OCI-LY1 (cell line): ENCODE data around the gene ASB10.

Source experiments
- H2AFZ ChIP-seq: fragments of 200-600 bp; sonication (generic), shearing (Covaris generic); 2 replicates; pipeline ENCODE4 v1.6.0; 2014; ENCODE audit warnings: antibody characterized with exemption, mild to moderate bottlenecking, low read length
- H3F3A ChIP-seq: fragments of 200-600 bp; sonication (generic), shearing (Covaris generic); 2 replicates; pipeline ENCODE4 v1.6.0; 2014; ENCODE audit warnings: mild to moderate bottlenecking, antibody characterized with exemption, low read length, moderate library complexity; ENCODE audit not compliant: insufficient read depth
- H3K27ac ChIP-seq: fragments of 200-600 bp; sonication (generic); 2 replicates; pipeline ENCODE4 v1.5.1; 2014; ENCODE audit warnings: low read length, mixed run types, mild to moderate bottlenecking, low read depth; ENCODE audit not compliant: poor library complexity, severe bottlenecking
- H3K27me3 ChIP-seq: fragments of 200-600 bp; sonication (generic); 2 replicates; pipeline ENCODE4 v1.6.0; 2014; ENCODE audit warnings: antibody characterized with exemption, mild to moderate bottlenecking, low read length, moderate library complexity; ENCODE audit not compliant: insufficient read depth
- H3K36me3 ChIP-seq: fragments of 200-600 bp; sonication (generic); 2 replicates; pipeline ENCODE4 v1.6.1; 2014; ENCODE audit warnings: mild to moderate bottlenecking, antibody characterized with exemption, low read length, moderate library complexity, mixed read lengths; ENCODE audit not compliant: insufficient read depth
- H3K4me1 ChIP-seq: fragments of 200-600 bp; sonication (generic); 2 replicates; pipeline ENCODE4 v1.5.1; 2014; ENCODE audit warnings: mild to moderate bottlenecking, low read length, moderate library complexity; ENCODE audit not compliant: insufficient read depth, severe bottlenecking
- H3K4me2 ChIP-seq: fragments of 200-600 bp; sonication (generic), shearing (Covaris generic); 2 replicates; pipeline ENCODE4 v1.6.1; 2014; ENCODE audit warnings: low read length
- H3K4me3 ChIP-seq: fragments of 200-600 bp; sonication (generic); 2 replicates; pipeline ENCODE4 v1.5.1; 2014; ENCODE audit warnings: low read length, low read depth, mild to moderate bottlenecking, mixed read lengths; ENCODE audit not compliant: poor library complexity, severe bottlenecking
- H3K79me2 ChIP-seq: fragments of 200-600 bp; shearing (Covaris generic); 2 replicates; pipeline ENCODE4 v1.6.1; 2016; ENCODE audit warnings: mixed run types, low read length, mixed read lengths; ENCODE audit not compliant: insufficient read depth
- H3K9ac ChIP-seq: fragments of 200-600 bp; sonication (generic), shearing (Covaris generic); 2 replicates; pipeline ENCODE4 v1.6.1; 2014; ENCODE audit warnings: mild to moderate bottlenecking, low read length, mixed read lengths
- H3K9me2 ChIP-seq: fragments of 200-600 bp; sonication (generic), shearing (Covaris generic); 2 replicates; pipeline ENCODE4 v1.6.1; 2014; ENCODE audit warnings: low read depth, mild to moderate bottlenecking, low read length, mixed read lengths
- H3K9me3 ChIP-seq: fragments of 200-600 bp; shearing (Covaris generic); 2 replicates; pipeline ENCODE4 v1.6.1; 2014; ENCODE audit warnings: low read length, mixed read lengths
- H4K20me1 ChIP-seq: fragments of 200-600 bp; sonication (generic), shearing (Covaris generic); 2 replicates; pipeline ENCODE4 v1.6.0; 2016; ENCODE audit warnings: mild to moderate bottlenecking, low read length; ENCODE audit not compliant: insufficient read depth
- EZH2 ChIP-seq: fragments of 200-600 bp; sonication (generic), shearing (Covaris generic); IDR thresholded peaks from 2 replicates; pipeline ENCODE4 v1.8.0; 2017; ENCODE audit warnings: borderline replicate concordance, mixed run types, mild to moderate bottlenecking, antibody characterized with exemption, low read length, moderate library complexity, mixed read lengths
- TF ChIP-seq, protein P1 (sequence below): fragments of 200-600 bp; sonication (generic), shearing (Covaris generic); IDR thresholded peaks from 2 replicates; pipeline ENCODE4 v1.5.1; 2017; ENCODE audit warnings: mild to moderate bottlenecking, antibody characterized with exemption, low read length, moderate library complexity, mixed read lengths

Gene ASB10

DNA sequence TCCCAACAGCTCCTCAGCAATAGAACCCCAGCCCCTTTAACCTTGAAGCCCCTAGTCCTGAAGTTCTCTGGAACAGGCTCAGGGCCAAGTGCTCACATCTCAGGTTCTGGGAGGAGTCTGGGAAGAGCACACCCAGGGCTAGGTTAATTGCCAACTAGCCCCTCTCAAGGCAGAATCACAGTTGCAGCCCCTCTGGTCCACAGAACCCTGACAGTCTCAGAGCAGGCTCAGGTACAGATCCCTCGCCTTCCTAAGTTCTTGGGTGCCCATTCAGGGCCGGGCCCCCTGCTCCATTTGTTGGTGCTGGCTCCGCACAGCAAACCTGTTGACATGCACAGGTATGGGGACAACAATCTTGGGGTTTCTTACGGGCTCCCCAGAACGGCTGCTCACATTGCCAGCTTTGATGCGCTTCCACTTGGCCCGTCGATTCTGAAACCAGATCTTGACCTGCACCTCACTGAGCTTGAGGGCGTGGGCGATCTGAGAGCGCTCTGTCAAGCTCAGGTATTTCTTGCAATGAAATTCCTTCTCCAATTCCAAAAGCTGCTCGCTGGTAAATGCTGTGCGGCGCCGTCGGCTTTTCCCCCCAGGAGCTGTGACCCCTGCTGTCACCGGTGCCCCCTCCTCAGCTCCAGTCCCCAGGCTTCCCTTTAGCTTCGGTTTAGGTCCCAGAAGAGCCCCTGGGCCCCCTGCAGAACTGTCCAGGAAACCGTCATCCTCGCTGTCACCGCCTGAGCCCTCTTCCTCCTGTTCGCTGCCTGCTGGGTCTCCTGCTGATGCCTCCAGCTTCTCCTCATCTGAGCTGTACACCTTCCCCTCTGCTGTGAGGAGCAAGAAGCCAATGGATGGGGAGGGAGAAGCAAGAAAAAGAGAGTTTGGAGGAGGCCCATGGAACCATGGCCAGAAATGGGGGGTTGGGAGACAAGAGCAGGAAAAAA lies 38.5 kb downstream of the ASB10 start:
- Histone ChIP-seq H3F3A (no peaks in the 10 kb centered on the region), H3K4me2 (no peak overlapping the region), H3K9me2 (no peaks in the 10 kb centered on the region), H3K4me3 (no peak overlapping the region), H3K27ac (no peak overlapping the region), H3K36me3 (no peaks in the 10 kb centered on the region), H3K79me2 (no peaks in the 10 kb centered on the region), H3K9ac (no peak overlapping the region), H4K20me1 (no peaks in the 10 kb centered on the region), H2AFZ (no peak overlapping the region), H3K4me1 (no peaks in the 10 kb centered on the region), H3K9me3 (no peaks in the 10 kb centered on the region), H3K27me3 (peaks cover 9% of the 10 kb centered on the region; the same call in 1 of the 2 replicates)
- TF ChIP-seq, protein P1, sequence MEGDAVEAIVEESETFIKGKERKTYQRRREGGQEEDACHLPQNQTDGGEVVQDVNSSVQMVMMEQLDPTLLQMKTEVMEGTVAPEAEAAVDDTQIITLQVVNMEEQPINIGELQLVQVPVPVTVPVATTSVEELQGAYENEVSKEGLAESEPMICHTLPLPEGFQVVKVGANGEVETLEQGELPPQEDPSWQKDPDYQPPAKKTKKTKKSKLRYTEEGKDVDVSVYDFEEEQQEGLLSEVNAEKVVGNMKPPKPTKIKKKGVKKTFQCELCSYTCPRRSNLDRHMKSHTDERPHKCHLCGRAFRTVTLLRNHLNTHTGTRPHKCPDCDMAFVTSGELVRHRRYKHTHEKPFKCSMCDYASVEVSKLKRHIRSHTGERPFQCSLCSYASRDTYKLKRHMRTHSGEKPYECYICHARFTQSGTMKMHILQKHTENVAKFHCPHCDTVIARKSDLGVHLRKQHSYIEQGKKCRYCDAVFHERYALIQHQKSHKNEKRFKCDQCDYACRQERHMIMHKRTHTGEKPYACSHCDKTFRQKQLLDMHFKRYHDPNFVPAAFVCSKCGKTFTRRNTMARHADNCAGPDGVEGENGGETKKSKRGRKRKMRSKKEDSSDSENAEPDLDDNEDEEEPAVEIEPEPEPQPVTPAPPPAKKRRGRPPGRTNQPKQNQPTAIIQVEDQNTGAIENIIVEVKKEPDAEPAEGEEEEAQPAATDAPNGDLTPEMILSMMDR: no peak
- no peak for TF ChIP-seq EZH2

DNA sequence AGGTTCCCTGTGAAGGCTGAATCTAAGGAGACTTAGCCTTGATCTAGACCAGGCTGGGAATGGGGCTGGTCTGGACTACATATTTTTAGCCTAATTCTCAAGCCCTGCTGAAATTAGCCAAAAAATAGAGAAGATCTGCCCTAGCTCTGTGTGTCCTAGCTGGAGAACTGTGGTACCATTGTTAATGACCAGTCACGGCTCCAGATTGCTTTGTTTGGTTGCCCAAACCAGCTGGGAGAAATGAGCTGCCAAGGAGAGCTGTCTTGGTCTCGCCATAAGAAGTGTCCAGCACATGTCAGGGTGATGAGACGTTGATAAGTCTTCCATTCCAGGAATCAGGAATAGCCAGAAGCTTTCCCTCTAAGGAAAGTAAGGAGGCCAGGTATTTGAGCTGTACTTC lies 40.3 kb downstream of the ASB10 start:
- H3K9me3 ChIP-seq: no peaks in the 10 kb centered on the region
- no peak overlapping the region for H3K4me3 ChIP-seq
- H3K9me2 ChIP-seq: no peaks in the 10 kb centered on the region

DNA sequence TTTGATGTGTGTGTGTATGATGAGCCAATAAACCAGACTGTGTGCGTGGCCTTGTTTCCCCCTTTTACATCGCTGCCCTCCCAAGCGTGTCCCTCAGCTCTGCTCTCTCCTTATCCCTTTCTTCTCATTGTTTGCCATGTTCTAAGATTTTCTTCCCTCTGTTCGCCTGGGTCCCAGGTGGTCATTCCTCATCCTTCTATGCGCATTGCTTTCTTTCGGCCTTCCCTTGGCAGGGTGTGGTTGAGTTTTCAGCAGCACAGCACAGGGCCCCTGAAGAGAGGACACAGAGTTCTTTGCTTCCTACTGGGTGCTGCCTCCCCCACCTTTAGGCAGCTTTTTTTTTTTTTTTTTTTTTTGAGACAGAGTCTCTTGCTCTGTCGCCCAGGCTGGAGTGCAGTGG lies 42.7 kb downstream of the ASB10 start:
- no peak overlapping the region for H3K27ac ChIP-seq
- no peaks in the 10 kb centered on the region for H3K4me1 ChIP-seq
- H3K27me3 ChIP-seq: no peaks in the 10 kb centered on the region
- no peaks in the 10 kb centered on the region for H4K20me1 ChIP-seq
- no peaks in the 10 kb centered on the region for H3K79me2 ChIP-seq
- H3F3A ChIP-seq: no peaks in the 10 kb centered on the region
- no peak overlapping the region for H3K4me2 ChIP-seq
- no peak overlapping the region for H2AFZ ChIP-seq
- H3K36me3 ChIP-seq: no peaks in the 10 kb centered on the region
- H3K9me3 ChIP-seq: no peaks in the 10 kb centered on the region
- H3K4me3 ChIP-seq: no peak overlapping the region
- TF ChIP-seq EZH2: no peak
- TF ChIP-seq, protein P1: no peak
- H3K9me2 ChIP-seq: no peaks in the 10 kb centered on the region
- H3K9ac ChIP-seq: no peak overlapping the region

More for the DNA sequence above, 40.3 kb downstream of the ASB10 start:
- H3K4me1 ChIP-seq: no peaks in the 10 kb centered on the region
- no peak overlapping the region for H3K27ac ChIP-seq
- H2AFZ ChIP-seq: no peak overlapping the region
- no peaks in the 10 kb centered on the region for H4K20me1 ChIP-seq
- no peaks in the 10 kb centered on the region for H3F3A ChIP-seq
- H3K79me2 ChIP-seq: no peaks in the 10 kb centered on the region
- no peak overlapping the region for H3K4me2 ChIP-seq
- H3K36me3 ChIP-seq: no peaks in the 10 kb centered on the region
- no peak overlapping the region for H3K9ac ChIP-seq
- peaks cover 9% of the 10 kb centered on the region; the same call in 1 of the 2 replicates for H3K27me3 ChIP-seq
- no peak for TF ChIP-seq EZH2
